MM.1S (cell line): ENCODE data around the gene SLIT3.

Source experiments
- DNase-seq: peaks from one replicate; pipeline ENCODE4 v3.0.0-alpha.2; 2015
- H2AFZ ChIP-seq: fragments of 300-600 bp; sonication (generic); 2 replicates; pipeline ENCODE4 v1.6.0; 2016; ENCODE audit warnings: antibody characterized with exemption, low read length
- H3F3A ChIP-seq: fragments of 300-600 bp; sonication (generic); 2 replicates; pipeline ENCODE4 v1.6.1; 2016; ENCODE audit warnings: mild to moderate bottlenecking, antibody characterized with exemption, low read length, moderate library complexity, mixed read lengths; ENCODE audit not compliant: insufficient read depth
- H3K27ac ChIP-seq: fragments of 300-600 bp; sonication (generic); 2 replicates; pipeline ENCODE4 v1.5.1; 2016; ENCODE audit warnings: mild to moderate bottlenecking, low read length
- H3K27me3 ChIP-seq: fragments of 300-600 bp; sonication (generic); replicated peaks from 2 replicates; pipeline ENCODE4 v1.6.0; 2016; ENCODE audit warnings: low read length; ENCODE audit not compliant: insufficient read depth
- H3K36me3 ChIP-seq: fragments of 300-600 bp; sonication (generic); replicated peaks from 2 replicates; pipeline ENCODE4 v1.6.1; 2016; ENCODE audit warnings: mild to moderate bottlenecking, low read length, mixed read lengths; ENCODE audit not compliant: insufficient read depth
- H3K4me1 ChIP-seq: fragments of 300-600 bp; sonication (generic); 2 replicates; pipeline ENCODE4 v1.6.1; 2016; ENCODE audit warnings: low read length, mixed read lengths
- H3K4me2 ChIP-seq: fragments of 300-600 bp; sonication (generic); 2 replicates; pipeline ENCODE4 v1.6.0; 2016; ENCODE audit warnings: low read depth, low read length
- H3K4me3 ChIP-seq: fragments of 300-600 bp; sonication (generic); 2 replicates; pipeline ENCODE4 v1.5.1; 2016; ENCODE audit warnings: low read length, mixed read lengths
- H3K79me2 ChIP-seq: fragments of 300-600 bp; sonication (generic); 2 replicates; pipeline ENCODE4 v1.6.1; 2016; ENCODE audit warnings: mixed run types, low read length, mixed read lengths
- H3K9ac ChIP-seq: fragments of 300-600 bp; sonication (generic); 2 replicates; pipeline ENCODE4 v1.6.1; 2016; ENCODE audit warnings: low read length, mixed read lengths
- H3K9me2 ChIP-seq: fragments of 300-600 bp; sonication (generic); replicated peaks from 2 replicates; pipeline ENCODE4 v1.6.1; 2016; ENCODE audit warnings: mild to moderate bottlenecking, low read length, mixed read lengths; ENCODE audit not compliant: insufficient read depth
- H3K9me3 ChIP-seq: fragments of 300-600 bp; sonication (generic); replicated peaks from 2 replicates; pipeline ENCODE4 v1.6.1; 2016; ENCODE audit warnings: mild to moderate bottlenecking, low read length, mixed read lengths; ENCODE audit not compliant: insufficient read depth
- H4K20me1 ChIP-seq: fragments of 300-600 bp; sonication (generic); 2 replicates; pipeline ENCODE4 v1.6.1; 2016; ENCODE audit warnings: mild to moderate bottlenecking, low read length, moderate library complexity, mixed read lengths; ENCODE audit not compliant: insufficient read depth
- CTCF ChIP-seq: fragments of 300-600 bp; sonication (generic); IDR thresholded peaks from 2 replicates; pipeline ENCODE4 v1.5.1; 2016; ENCODE audit warnings: antibody characterized with exemption, low read length, mixed read lengths
- EZH2 ChIP-seq: fragments of 300-600 bp; sonication (generic); optimal IDR thresholded peaks from 2 replicates; pipeline ENCODE3; 2017; ENCODE audit warnings: low read depth, mild to moderate bottlenecking, antibody characterized with exemption, low read length, mixed read lengths
- EZH2phosphoT487 ChIP-seq: fragments of 300-600 bp; sonication (generic); IDR thresholded peaks from 2 replicates; pipeline ENCODE4 v1.6.1; 2018; ENCODE audit warnings: antibody characterized with exemption, low read length

The SLIT3 gene

DNA sequence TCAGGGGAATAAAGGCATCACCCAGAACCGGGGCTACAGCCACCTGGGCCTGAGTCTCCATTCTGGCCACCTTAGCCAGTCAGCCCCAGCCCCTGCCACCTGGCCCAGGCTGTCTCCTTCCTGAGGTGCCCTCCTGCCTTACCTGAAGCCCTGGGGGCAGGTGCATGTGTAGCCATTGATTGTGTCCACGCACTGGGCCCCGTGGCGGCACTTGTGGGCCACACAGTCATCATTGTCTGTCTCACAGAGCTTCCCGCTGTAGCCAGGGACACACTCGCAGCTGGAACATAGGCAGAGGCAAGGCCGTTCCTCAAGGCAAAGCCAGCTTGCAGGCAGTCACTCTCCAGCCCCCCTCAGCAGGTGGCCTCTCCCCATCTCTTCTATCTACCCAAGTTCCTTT, 614.1 kb downstream of the SLIT3 start:
- no peaks in the 10 kb centered on the region for H3K27me3 ChIP-seq
- no peak overlapping the region for H3K4me2 ChIP-seq
- H3K9me2 ChIP-seq = no peaks in the 10 kb centered on the region
- H2AFZ ChIP-seq = no peak overlapping the region
- no peak overlapping the region for H3K27ac ChIP-seq
- H3K9ac ChIP-seq = no peak overlapping the region
- H3K36me3 ChIP-seq = no peaks in the 10 kb centered on the region
- TF ChIP-seq EZH2 (no peak), CTCF (no peak), EZH2phosphoT487 (no peak)
- no peaks in the 10 kb centered on the region for H3K9me3 ChIP-seq
- no peaks in the 10 kb centered on the region for H3F3A ChIP-seq
- no peaks in the 10 kb centered on the region for H3K79me2 ChIP-seq
- DNase-seq = no peak
- no peaks in the 10 kb centered on the region for H4K20me1 ChIP-seq
- H3K4me1 ChIP-seq = no peaks in the 10 kb centered on the region
- H3K4me3 ChIP-seq = no peak overlapping the region

DNA sequence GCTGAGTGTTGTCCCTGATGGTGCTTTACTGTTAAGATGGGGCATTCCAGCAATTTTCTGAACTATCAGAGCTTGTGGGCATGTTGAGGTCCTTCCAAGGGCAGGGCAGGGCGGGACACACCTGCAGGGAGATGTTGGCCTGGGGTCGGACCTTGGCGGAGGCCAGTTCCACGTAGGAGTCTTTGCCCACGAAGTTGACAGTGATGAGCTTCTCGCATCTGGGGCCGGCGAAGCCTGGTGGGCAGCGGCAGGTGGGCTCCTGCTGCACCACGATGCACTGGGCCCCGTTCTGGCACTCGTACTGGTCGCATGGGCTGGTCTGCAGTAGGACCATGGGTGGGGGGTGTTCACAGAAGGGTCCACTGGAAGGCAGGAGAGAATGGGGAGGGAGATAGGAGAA, 615.4 kb downstream of the SLIT3 start:
- Histone ChIP-seq H3K27ac (no peak overlapping the region), H3K4me3 (no peak overlapping the region), H3K27me3 (no peaks in the 10 kb centered on the region), H3K9ac (no peak overlapping the region), H3K36me3 (no peaks in the 10 kb centered on the region), H4K20me1 (no peaks in the 10 kb centered on the region), H3K4me2 (no peak overlapping the region), H3K79me2 (no peaks in the 10 kb centered on the region), H2AFZ (no peak overlapping the region), H3K4me1 (no peaks in the 10 kb centered on the region), H3K9me2 (no peaks in the 10 kb centered on the region), H3F3A (no peaks in the 10 kb centered on the region), H3K9me3 (no peaks in the 10 kb centered on the region)
- no peak for TF ChIP-seq EZH2phosphoT487
- no peak for TF ChIP-seq CTCF
- no peak for TF ChIP-seq EZH2
- no peak for DNase-seq

GRCh38 chr5:168683927-168684295, 617.0 kb downstream of the SLIT3 start:
- H2AFZ ChIP-seq = no peak overlapping the region

More at GRCh38 chr5:168683927-168684295, 617.0 kb downstream of the SLIT3 start:
- Histone ChIP-seq H3K79me2 (no peaks in the 10 kb centered on the region), H3F3A (no peaks in the 10 kb centered on the region), H3K4me1 (no peaks in the 10 kb centered on the region), H3K4me3 (no peak overlapping the region), H3K36me3 (no peaks in the 10 kb centered on the region), H3K9ac (no peak overlapping the region), H4K20me1 (no peaks in the 10 kb centered on the region), H3K27me3 (no peaks in the 10 kb centered on the region), H3K9me2 (no peaks in the 10 kb centered on the region), H3K27ac (no peak overlapping the region), H3K9me3 (no peaks in the 10 kb centered on the region), H3K4me2 (no peak overlapping the region)
- no peak for DNase-seq
- no peak for TF ChIP-seq EZH2
- no peak for TF ChIP-seq CTCF
- TF ChIP-seq EZH2phosphoT487 = no peak
